HL-60 (cell line): Measurements from ENCODE around the gene KIRREL1.

Experiments used
- POLR2AphosphoS5 ChIP-seq: IDR thresholded peaks from 2 replicates; pipeline ENCODE4 v1.6.1; 2012; ENCODE audit warnings: low read depth
- TF ChIP-seq, protein P1 (sequence below): IDR thresholded peaks from one replicate; pipeline ENCODE4 v1.5.1; 2011; ENCODE audit warnings: low read length, control low read depth, inconsistent platforms; ENCODE audit not compliant: insufficient read depth
- TF ChIP-seq, protein P2 (sequence below): IDR thresholded peaks from 2 replicates; pipeline ENCODE4 v1.6.1; 2012; ENCODE audit warnings: low read depth; ENCODE audit not compliant: insufficient replicate concordance

- TF ChIP-seq POLR2AphosphoS5, result no peak
- TF ChIP-seq, protein P1, sequence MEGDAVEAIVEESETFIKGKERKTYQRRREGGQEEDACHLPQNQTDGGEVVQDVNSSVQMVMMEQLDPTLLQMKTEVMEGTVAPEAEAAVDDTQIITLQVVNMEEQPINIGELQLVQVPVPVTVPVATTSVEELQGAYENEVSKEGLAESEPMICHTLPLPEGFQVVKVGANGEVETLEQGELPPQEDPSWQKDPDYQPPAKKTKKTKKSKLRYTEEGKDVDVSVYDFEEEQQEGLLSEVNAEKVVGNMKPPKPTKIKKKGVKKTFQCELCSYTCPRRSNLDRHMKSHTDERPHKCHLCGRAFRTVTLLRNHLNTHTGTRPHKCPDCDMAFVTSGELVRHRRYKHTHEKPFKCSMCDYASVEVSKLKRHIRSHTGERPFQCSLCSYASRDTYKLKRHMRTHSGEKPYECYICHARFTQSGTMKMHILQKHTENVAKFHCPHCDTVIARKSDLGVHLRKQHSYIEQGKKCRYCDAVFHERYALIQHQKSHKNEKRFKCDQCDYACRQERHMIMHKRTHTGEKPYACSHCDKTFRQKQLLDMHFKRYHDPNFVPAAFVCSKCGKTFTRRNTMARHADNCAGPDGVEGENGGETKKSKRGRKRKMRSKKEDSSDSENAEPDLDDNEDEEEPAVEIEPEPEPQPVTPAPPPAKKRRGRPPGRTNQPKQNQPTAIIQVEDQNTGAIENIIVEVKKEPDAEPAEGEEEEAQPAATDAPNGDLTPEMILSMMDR, result no peak
- TF ChIP-seq, protein P2, sequence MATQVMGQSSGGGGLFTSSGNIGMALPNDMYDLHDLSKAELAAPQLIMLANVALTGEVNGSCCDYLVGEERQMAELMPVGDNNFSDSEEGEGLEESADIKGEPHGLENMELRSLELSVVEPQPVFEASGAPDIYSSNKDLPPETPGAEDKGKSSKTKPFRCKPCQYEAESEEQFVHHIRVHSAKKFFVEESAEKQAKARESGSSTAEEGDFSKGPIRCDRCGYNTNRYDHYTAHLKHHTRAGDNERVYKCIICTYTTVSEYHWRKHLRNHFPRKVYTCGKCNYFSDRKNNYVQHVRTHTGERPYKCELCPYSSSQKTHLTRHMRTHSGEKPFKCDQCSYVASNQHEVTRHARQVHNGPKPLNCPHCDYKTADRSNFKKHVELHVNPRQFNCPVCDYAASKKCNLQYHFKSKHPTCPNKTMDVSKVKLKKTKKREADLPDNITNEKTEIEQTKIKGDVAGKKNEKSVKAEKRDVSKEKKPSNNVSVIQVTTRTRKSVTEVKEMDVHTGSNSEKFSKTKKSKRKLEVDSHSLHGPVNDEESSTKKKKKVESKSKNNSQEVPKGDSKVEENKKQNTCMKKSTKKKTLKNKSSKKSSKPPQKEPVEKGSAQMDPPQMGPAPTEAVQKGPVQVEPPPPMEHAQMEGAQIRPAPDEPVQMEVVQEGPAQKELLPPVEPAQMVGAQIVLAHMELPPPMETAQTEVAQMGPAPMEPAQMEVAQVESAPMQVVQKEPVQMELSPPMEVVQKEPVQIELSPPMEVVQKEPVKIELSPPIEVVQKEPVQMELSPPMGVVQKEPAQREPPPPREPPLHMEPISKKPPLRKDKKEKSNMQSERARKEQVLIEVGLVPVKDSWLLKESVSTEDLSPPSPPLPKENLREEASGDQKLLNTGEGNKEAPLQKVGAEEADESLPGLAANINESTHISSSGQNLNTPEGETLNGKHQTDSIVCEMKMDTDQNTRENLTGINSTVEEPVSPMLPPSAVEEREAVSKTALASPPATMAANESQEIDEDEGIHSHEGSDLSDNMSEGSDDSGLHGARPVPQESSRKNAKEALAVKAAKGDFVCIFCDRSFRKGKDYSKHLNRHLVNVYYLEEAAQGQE, result no peak
Measured at GRCh38 chr1:158037866-158038359, 44.5 kb downstream of the KIRREL1 start.
